ENCODE measurements around the gene ADCK2. TPM values are rescaled to one million over a fixed set of nuclear protein-coding genes. Genes with fewer than 3 reads are reported as not detected.
A peak's percentile ranks its signal among the peaks of the same experiment; 100 is the strongest.

The ADCK2 gene
- total RNA-seq, 1 donor from 2014 or later, result 7.8 TPM

DNA sequence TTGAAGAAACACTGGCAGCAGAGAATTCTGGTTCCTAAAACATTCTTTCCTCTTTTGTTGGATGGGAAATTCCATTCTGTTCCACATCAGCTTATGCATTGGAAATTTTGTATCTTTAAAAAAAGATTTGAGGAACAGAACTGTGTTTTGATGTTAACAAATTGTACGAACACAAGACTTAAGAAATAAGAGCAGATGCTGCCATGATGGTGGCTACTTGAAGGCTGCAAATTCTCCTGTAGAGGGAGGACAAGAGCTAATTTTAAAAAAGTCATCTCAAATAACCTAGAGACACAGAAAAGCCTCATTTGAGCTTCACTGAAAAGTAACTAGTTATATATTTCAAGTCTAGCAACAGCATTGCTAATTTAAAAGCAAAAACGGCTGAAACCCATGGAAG is 53.5 kb downstream of the ADCK2 start:
- Histone ChIP-seq H4K20me1 (ENCODE audit: low read depth) (no peaks in the 10 kb centered on the region), H3K27ac (peak overlapping the region; percentile 44), H3K27me3 (no peaks in the 10 kb centered on the region), H2AFZ (replicated peaks) (no peak overlapping the region), H3K9ac (no peak overlapping the region), H3K4me3 (no peak overlapping the region), H3K4me2 (no peak overlapping the region), H3K4me1 (peaks cover 18% of the 10 kb centered on the region), H3K79me2 (ENCODE audit: low read depth) (no peaks in the 10 kb centered on the region), H3K9me3 (ENCODE audit: low read depth) (no peaks in the 10 kb centered on the region), H3F3A (ENCODE audit: low read depth) (peaks cover 20% of the 10 kb centered on the region), H3K36me3 (no peaks in the 10 kb centered on the region)
- H3K4me3 Mint-ChIP-seq, result no peak overlapping the region
- H3K27ac Mint-ChIP-seq, result no peak overlapping the region
- no peak for TF ChIP-seq EZH2phosphoT487 (IDR thresholded peaks at IDR 0.05)
- TF ChIP-seq, protein P1, sequence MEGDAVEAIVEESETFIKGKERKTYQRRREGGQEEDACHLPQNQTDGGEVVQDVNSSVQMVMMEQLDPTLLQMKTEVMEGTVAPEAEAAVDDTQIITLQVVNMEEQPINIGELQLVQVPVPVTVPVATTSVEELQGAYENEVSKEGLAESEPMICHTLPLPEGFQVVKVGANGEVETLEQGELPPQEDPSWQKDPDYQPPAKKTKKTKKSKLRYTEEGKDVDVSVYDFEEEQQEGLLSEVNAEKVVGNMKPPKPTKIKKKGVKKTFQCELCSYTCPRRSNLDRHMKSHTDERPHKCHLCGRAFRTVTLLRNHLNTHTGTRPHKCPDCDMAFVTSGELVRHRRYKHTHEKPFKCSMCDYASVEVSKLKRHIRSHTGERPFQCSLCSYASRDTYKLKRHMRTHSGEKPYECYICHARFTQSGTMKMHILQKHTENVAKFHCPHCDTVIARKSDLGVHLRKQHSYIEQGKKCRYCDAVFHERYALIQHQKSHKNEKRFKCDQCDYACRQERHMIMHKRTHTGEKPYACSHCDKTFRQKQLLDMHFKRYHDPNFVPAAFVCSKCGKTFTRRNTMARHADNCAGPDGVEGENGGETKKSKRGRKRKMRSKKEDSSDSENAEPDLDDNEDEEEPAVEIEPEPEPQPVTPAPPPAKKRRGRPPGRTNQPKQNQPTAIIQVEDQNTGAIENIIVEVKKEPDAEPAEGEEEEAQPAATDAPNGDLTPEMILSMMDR (IDR thresholded peaks at IDR 0.05), result peak; percentile 56
- TF ChIP-seq EZH2 (IDR thresholded peaks at IDR 0.05), result no peak
- peaks cover 9% of the 10 kb centered on the region for H3K36me3 Mint-ChIP-seq
- H3K4me1 Mint-ChIP-seq, result no peaks in the 10 kb centered on the region
- H3K27me3 Mint-ChIP-seq (ENCODE audit: insufficient read depth, low read depth), result no peaks in the 10 kb centered on the region
- DNase-seq (ENCODE audit: low spot score), result peak; percentile 17
- H3K9me3 Mint-ChIP-seq, result no peaks in the 10 kb centered on the region

DNA sequence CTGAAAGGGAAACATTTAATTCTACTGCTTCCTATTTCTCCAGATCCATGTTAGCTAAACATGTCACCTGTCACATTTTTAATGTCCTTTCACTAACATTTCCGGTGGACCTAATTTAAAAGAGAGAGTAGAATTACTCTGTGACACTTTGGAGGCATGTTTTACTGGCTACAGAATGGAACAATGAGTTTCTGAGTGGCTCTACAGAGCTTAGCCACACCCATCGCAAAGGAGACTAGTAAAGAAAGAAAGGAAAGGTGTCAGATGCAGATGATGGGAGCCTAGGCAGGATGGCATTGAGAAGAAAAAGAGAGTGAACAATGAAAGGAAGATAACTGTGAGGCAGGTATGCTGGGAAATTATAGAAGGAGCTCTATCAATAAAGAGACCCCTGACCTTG is 59.7 kb downstream of the ADCK2 start:
- Mint-ChIP-seq H3K4me1 (no peaks in the 10 kb centered on the region), H3K27ac (no peak overlapping the region), H3K4me3 (no peak overlapping the region), H3K36me3 (peaks cover 15% of the 10 kb centered on the region), H3K27me3 (ENCODE audit: insufficient read depth, low read depth) (no peaks in the 10 kb centered on the region), H3K9me3 (no peaks in the 10 kb centered on the region)
- peak; percentile 46 for DNase-seq (ENCODE audit: low spot score)
- no peak overlapping the region for H3K4me2 ChIP-seq
- H3K27me3 ChIP-seq, result no peaks in the 10 kb centered on the region
- no peaks in the 10 kb centered on the region for H3K79me2 ChIP-seq (ENCODE audit: low read depth)
- no peak overlapping the region for H2AFZ ChIP-seq (replicated peaks)
- H3K4me1 ChIP-seq, result peaks cover 20% of the 10 kb centered on the region
- no peaks in the 10 kb centered on the region for H3K9me3 ChIP-seq (ENCODE audit: low read depth)
- TF ChIP-seq, protein P1 (IDR thresholded peaks at IDR 0.05), result no peak
- TF ChIP-seq EZH2phosphoT487 (IDR thresholded peaks at IDR 0.05), result no peak
- no peaks in the 10 kb centered on the region for H3K36me3 ChIP-seq
- no peaks in the 10 kb centered on the region for H4K20me1 ChIP-seq (ENCODE audit: low read depth)
- H3K9ac ChIP-seq, result no peak overlapping the region
- H3K4me3 ChIP-seq, result no peak overlapping the region
- H3K27ac ChIP-seq, result no peak overlapping the region
- H3F3A ChIP-seq (ENCODE audit: low read depth), result peaks cover 12% of the 10 kb centered on the region

DNA sequence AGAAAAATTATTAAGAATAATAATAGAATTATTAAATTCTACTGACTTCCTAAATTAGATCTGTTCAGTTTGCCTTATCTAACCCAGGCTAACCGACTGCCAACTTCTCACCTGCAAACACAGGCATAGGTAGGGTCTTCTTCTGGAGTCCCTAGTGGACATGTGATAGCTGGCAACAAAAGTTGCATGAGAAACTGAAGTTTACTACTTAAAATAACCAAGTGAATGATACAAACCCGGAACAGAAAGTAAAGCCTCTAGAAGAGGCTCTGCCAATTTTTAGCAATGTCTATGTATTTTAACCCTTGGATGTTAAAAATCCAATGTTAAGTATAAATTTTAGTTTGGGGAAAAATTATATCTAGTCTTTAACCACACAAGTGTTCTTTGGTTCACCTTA is 61.4 kb downstream of the ADCK2 start:
- Histone ChIP-seq H3K27me3 (no peaks in the 10 kb centered on the region), H3K79me2 (ENCODE audit: low read depth) (no peaks in the 10 kb centered on the region), H3F3A (ENCODE audit: low read depth) (peaks cover 5% of the 10 kb centered on the region), H2AFZ (replicated peaks) (no peak overlapping the region), H3K4me1 (peaks cover 8% of the 10 kb centered on the region), H3K27ac (peak overlapping the region; percentile 14), H4K20me1 (ENCODE audit: low read depth) (no peaks in the 10 kb centered on the region), H3K4me2 (no peak overlapping the region), H3K4me3 (no peak overlapping the region), H3K9me3 (ENCODE audit: low read depth) (no peaks in the 10 kb centered on the region), H3K9ac (no peak overlapping the region), H3K36me3 (no peaks in the 10 kb centered on the region)
- no peak overlapping the region for H3K4me3 Mint-ChIP-seq
- H3K27me3 Mint-ChIP-seq (ENCODE audit: insufficient read depth, low read depth), result no peaks in the 10 kb centered on the region
- peaks cover 19% of the 10 kb centered on the region for H3K36me3 Mint-ChIP-seq
- TF ChIP-seq EZH2phosphoT487 (IDR thresholded peaks at IDR 0.05) (no peak), EZH2 (IDR thresholded peaks at IDR 0.05) (no peak)
- TF ChIP-seq, protein P1 (IDR thresholded peaks at IDR 0.05), result no peak
- no peaks in the 10 kb centered on the region for H3K9me3 Mint-ChIP-seq
- no peak overlapping the region for H3K27ac Mint-ChIP-seq
- H3K4me1 Mint-ChIP-seq, result no peaks in the 10 kb centered on the region
- DNase-seq (ENCODE audit: low spot score), result no peak

All from neural progenitor cell (in vitro differentiated cells).